ENCODE data around the gene UBR4.
"Not testable (repeated sequence)": the region's sequence is repeated elsewhere in the genome, so short reads cannot be mapped to it uniquely, and the experiment has no call there.

The UBR4 gene

DNA sequence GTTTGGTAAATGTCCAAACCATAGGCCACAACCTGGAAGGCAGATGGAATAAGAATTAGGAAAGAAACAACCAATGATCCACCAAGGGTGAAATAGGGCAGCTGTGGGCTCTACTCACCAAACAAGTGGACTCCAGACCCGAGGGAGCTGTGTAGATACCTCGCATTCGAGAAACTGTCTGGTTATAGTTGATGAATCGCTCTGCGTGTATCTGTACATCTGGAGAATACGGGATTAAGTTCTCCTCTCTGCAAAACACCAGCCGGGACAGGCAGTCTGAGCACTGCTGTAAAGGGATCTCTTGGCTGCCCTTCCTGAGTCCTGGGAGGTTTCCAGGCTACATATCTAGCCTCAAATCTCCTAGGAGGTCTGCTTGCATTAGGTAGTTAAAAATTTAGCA, 9.4 kb upstream of the UBR4 start:
- DNase-seq, result no peak

DNA sequence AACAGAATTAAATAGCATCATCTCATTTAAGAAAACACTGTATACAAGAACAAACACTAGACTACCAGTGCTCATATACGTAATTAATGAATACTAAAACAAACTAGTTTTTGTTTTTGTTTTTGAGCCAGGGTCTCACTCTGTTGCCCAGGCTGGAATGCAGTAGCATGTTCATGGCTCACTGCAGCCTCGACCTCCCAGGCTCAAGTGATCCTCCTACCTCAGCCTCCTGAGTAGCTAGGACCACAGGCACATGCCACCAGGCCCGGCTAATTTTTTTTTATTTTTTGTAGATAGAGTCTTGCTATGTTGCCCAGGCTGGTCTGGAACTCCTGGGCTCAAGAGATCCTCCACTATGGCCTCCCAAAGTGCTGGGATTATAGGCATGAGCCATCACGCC, 6.5 kb upstream of the UBR4 start:
- not testable (repeated sequence) for DNase-seq

DNA sequence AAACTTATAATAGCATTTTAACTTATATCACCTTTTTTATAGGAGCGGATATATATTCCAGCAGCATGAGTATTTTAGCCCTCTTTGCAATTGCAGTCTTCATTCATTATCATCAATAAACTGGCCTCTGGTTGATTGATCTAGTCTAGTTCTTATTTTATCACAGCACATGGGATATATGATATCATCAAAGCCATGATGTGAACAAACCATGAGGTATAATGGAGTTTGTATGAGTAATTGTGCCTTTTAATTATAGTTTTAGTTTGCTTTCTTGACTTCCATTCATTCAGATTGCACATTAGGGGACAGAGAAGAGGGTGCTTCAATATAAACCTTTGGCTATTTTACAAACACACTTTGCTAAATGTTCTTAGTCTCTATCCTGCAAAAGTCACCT, 3.5 kb upstream of the UBR4 start:
- no peak for DNase-seq

DNA sequence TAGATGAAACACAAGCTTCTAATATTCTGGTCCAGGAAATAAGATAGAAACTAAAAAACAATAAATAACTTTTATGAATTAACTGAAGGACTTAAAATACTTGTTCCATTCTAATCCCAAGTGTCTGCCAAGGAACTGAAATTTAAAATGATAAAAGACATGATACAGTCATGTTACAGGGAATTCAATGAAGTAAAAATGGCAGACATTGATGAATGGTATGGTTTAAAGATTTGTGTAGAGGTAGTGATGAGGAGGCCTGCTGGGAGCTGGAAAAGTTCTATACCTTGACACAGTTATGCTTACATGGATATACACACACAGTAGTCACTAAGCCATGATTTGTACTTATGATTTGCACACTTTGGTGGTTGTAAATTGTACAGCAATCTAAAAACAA, 2.1 kb upstream of the UBR4 start:
- no peak for DNase-seq

DNA sequence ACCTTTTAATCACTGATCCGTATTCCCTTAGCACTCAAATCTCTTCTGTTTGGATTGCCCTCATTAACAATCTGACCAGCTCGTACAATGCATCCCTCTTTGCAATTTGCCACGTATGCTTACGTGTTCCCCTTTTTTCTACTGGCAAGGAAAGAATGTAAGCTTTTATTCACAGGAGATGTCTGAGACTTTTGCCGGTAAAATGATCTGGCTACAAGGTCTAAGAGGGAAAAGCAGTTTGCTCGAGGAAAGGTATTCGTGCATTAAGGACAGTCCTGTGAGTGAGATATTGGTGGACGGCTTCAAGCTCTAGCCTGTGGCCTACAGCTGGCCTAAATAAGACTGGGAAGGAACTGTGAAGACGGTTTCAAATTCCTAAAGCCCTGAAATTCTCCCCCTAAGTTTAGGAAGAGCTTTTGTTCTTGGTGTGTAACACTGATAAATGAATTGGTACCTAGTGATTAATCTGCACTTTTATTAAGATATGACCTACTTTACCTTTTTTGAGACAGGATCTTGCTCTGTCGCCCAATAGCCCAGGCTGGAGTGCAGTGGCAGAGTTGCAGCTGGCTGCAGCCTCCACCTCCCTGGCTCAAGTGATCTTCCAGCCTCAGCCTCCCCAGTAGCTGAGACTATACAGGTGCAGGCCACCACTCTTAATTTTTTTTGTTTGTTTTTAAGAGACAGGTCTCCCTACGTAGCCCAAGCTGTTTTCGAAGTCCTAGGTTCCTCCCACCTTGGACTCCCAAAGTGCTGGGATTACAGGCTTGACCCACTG, 895 bp upstream of the UBR4 start:
- DNase-seq, result peak in 1 of 2 experiments; percentile 6

DNA sequence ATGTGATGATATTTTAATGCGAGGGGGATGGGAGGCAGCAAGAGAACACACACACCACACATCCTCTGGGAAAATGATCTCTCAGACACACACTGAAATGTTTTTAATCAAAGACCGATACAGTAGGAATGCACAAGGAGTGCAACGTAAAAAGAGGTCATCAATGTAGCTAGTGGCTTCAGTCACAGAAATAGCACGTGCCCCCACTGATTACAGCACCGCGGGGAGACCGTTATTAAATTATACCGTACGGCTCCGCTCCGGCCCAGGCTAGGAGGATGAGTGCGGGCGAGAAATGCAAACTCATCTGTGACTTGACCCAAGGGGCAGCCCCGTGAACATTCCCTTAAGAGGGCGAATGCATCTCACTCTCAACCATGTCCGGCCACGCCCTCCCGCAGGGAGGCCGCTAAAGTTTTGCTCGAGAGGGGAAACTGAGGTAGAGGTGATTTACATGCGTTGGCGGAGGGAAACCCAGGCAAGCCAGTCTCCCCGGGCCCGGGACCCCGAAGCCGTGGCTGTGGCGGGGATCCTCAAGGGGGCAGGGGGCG, 552 bp downstream of the UBR4 start:
- peak in 1 of 2 experiments; percentile 33 for DNase-seq

DNA sequence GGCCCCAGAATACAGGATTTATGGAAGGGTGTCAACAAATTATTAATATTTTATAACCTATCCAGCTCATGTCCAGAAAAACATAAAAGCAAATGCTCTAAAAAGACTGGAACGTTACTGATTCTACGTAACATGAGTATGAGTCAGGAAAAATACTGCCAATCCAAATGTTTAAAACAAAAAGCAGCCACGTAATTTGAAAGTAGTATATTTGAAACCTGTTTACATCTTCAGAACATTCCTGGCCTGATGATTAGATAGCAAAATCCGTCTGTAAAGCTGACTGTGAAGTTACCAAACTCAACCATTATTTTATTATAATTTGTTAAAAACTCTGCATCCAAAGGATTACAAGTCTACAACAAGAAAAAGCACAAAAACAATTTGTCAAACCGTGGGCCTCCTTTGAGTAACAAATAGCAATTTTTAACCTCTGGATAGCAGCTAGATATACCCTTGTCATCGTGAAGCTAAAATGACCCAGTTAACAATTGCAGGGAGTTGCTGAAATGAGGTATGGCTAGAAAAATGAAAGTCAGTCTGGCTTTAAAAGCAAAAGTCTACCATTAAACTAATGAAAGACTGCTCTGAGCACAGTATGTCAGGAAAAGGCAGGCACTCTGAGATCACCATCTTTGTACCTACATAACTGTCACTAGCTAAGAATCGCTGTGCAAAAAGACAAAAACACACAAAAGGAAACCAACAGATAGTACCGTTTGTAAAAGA, 1.2 kb downstream of the UBR4 start:
- no peak for DNase-seq

DNA sequence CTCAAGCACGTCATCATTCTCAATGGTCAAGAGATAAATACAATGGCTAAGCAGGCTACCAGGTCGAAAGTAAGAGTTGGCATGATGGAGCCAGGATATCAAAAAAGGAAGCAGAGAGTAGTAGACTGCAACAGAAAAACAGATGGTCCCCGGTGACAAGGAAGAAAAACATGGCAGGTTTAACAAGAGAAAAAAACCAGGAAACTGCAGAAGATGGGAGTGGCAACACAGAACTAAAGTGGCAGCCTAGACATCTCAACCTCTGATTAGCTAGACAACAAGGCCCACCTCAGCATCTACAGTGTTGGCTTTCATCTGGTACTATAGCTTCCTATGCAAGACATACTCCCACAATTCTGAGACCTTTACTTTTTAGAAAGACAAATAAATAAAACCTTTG, 3.1 kb downstream of the UBR4 start:
- DNase-seq, result no peak

DNA sequence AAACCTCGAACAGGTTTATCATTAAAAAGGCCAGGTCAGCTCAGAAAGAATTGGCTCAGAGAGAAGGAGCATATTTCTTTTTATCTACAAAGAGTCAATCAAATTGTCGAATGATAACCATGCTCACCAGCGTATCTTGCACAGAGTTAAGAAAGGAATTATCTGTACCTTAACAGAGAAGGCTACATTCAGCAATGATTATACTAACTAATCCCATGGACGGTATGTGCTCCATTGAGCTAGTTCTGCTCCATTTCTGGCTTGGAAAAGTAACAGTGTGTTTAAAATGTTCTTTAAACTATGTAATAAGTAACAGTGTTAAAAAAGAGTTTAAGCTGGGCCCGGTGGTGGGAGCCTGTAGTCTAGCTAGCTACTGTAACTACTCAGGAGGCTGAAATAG, 4.2 kb downstream of the UBR4 start:
- no peak for DNase-seq

DNA sequence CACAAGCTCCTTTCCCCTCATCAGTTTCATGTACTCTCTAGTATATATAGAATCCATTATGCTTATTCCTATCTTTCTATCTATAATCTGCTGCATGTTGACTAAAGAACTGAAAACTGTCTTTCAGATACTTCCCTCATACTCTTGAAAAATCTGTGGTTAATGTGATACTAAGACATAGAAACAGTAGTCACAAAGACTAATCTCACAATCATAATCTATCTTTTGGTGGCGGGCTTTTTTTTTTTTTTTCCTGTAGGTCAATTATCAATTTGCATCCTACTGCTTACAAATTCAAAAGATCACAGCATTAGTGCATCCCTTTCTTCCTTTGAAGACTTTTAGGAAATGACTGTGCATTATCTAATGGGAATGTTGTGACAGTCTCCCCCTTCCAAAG, 4.7 kb downstream of the UBR4 start:
- DNase-seq, result no peak

DNA sequence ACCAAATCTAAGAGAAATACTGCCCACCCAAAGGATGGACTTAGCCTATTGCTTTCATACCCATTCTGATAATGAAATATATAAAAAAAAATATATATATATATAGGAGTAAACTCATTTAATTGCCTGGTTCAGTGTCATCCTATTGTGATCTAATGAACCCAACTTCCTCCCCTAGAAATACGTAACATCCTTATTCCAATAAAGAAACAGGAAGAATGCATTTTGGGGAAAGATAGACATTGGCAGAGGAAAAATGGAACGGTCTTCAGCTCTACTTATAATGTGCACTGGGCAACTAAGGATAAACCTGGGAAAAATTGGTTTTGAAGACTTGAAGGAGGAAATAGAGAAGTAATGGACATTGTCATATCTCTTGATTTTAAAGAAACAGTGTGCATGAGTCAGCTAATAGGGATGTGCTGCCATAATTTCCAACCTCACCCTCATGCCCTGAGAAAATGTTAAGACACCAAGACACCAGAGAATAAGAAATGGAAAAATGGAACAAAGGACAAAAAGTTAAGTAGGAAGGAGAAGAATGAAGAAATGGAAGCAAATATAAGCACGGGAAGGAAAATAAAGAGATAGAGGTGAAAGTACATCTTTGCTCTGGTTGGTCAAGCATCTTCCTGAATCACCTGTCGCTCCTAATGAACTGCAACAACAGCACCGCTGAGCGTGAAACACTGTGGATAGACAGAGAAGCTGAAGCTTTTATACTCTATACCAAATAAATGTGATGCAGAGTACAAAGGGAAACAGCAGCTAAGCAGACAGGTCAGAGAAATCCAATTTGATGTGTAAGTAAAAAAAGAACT, 5.4 kb downstream of the UBR4 start:
- no peak for DNase-seq

DNA sequence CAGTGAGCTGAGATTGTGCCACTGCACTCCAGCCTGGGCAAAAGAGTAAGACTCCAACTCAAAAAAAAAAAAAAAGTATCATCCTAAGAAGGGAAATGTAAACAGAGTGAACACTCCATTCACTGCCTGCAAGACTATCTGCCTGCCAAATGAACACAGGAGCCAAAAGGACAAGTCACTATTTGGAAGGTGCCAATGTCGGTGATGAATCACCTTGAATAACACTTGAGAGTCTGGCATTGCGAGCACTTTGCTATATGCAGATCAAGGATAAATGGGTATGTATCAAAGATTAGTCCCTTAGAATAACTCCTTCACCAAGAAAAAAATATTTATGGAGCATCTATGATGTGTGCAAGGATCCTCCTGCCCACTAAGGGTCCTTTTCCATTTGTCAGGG, 6.6 kb downstream of the UBR4 start:
- no peak for DNase-seq

DNA sequence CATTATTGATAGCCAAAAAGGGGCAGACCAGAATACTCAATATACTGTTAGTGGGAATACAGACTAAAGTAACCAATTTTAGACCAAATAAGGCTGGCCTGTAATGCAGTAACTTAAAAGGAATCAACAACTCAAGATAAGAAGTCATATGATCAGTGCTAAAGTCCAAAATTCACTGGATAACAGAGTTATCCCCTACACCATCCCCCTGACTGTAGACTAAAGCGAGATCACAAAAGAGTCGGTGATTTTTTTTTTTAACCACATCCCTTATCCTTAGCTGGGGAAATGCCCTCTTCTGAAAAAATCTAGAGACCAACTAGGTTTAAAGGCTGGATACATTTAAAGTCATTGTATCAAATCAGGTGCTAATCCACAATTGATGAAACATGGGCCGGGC, 7.7 kb downstream of the UBR4 start:
- no peak for DNase-seq

DNA sequence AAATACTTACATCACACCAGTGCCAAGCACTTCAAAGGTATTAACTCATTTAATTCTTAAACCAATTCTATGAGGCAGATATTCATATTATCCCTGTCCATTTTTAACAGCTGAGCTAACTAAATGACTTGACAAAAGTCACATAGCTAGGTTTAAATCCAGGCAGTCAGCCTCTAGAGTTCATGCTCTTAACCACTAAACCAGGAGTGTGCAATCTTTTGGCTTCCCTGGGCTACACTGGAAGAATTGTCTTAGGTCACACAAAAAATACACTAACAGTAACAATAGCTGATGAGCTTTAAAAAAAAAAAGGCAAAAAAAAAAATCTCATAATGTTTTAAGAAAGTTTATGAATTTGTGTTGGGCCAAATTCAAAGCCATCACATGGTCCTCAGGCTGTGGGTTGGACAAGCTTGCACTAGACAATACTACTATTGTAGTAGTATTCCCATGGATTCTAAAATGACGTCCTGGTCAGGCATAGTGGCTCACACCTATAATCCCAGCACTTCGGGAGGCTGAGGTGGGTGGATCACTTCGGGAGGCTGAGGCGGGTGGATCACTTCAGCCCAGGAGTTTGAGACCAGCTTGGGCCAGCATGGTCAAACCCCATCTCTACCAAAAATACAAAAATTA, 10.0 kb downstream of the UBR4 start:
- DNase-seq, result no peak

DNA sequence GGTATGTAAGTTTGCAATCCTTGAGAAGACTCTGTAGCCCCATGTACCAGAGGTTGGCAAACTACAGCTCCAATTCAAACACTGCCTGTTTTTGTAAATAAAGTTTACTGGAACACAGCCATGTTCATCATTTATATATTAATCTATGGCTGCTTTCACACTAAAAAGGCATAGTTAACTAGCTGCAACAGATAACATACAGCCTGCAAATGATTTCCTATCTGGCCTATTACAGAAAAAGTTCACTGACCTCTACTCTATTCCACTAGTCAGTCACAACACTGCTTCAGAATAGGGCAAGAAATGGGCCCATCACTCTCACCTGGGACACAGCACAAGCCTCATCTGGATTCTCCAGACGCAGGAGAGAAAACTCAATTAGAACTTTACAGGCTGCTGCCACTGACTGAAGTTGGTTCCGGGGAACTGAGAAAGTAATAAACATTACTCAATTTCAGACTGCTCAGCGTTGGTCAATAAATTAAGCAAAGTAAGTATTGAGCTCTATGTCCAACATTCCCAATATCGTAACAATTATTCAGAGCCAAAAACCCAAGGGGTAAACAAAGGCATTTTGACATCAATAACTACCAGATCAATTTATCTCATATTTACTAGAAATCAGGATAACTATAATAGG, 10.6 kb downstream of the UBR4 start:
- no peak for DNase-seq

DNA sequence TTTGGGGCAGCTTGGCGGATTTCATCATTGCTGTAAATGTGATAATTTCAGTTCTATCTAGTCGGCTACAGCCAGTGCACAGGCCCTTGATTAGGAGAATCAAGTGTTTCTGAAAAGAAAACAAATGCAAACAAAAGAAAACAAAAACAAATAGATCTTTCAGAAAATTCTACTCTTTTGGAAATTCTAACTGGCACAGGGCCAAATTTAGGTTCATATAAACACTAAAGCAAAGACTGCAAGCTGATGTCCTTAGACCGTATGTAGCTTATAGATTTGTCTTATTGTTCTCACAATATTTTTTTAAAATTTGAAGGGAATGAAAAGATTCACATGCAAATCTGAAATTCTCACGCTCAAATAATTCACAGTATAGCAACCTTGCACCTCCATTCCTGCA, 11.2 kb downstream of the UBR4 start:
- DNase-seq, result no peak

DNA sequence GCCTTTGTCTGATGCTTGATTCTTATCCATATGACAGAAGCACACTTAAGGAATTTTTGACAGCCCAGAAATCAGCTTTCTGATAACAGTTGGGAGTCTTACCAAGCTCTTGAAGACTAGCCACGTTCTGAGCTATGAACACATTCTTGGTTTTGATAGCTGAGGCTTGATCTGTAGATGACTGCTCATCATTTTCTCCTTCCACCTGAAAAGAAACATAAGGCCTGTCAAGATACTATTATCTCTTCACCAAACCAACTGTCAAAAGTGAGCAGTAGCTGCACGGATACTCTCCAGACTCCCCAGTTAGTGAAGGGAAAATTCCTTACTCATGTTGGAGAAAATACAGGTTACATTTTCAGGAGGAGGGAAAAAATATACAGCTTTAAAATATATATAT, 12.2 kb downstream of the UBR4 start:
- DNase-seq, result no peak

DNA sequence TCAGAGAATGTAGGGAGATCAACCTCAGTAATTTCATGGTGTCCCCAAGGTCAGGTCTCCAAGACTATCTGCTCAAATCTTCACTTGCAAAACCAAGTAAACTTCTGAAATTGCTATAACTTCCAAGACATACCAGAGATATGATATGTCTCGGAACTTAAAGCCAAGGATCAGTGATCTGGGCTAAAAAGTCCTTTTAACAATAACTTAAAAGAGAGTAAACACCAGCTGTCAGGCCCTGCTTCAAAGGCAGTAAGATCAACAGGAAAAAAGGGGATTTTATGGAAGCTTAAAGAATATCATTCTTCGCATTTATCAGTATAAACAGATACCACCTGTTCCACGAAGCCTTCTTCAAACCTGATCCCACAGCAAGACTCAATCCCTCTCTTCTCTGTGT, 13.7 kb downstream of the UBR4 start:
- no peak for DNase-seq

DNA sequence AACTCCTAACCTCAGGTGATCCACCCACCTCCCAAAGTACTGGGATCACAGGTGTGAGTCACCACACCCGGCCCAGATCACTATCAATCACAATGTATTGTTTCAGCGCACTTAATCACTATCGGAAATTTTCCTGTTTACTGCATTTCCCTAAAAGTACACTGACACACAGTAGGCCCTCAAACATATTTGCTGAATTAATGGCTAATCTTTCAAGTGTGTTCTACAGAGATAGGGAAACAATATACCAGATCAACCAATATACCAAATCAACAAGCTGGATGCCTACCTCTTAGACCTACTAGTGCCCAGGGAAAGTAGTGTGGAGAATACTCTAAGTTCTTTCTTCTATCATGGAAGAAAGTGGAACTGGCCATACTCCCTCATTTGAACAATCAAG, 17.1 kb downstream of the UBR4 start:
- DNase-seq, result no peak

DNA sequence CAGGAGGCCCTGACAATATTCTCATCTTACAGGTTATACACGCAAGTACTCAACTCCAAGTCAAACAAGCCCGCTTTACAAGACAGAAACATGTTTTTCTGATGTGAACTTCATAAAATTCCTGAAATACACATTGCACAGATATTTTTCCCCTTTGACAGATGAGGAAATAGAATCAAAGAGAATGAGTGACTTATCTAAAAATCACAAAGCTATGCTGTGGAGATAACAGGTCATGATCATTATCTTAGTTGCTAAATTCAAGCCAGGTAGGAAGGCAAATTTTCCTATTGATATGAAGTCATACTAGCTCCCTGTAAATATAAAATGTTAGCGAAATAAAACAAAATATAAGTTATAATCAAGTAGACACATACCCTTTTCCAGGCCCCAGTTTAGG, 18.3 kb downstream of the UBR4 start:
- no peak for DNase-seq

DNA sequence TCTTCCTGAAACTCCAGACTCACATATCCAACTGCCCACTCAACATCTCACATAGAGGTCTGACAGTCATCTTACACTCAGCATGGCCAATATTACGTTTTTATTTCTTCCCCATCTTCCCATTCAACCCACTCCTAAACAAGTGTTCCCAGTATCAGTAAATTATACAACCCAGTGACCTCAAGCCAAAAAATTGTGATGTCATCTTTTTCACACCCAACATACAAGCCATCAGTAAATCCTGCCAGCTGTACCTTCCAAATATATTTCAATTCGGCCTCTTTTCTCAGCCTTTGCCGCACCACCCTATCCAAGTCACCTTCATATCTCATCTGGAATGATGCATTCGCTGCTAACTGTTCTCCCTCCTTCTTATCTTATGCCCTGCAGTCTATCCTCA, 19.6 kb downstream of the UBR4 start:
- DNase-seq, result no peak

DNA sequence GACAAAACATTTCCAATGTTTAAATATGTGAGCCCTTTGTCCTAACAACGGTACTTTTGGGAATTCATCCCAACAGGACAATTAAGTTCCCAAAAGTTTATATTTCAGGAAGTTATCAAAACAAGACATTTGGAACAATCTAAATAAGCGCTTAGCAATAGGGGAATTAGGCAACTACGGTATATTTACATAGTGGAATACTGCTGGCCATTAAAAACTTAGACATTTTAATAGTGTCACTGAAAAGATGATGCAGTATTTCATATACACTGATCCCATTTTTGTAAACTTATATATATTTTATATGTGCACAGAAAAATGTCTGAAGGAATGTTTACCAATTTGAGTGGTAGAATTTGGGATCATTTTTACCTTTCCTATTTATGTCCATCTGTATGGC, 20.8 kb downstream of the UBR4 start:
- DNase-seq, result no peak

DNA sequence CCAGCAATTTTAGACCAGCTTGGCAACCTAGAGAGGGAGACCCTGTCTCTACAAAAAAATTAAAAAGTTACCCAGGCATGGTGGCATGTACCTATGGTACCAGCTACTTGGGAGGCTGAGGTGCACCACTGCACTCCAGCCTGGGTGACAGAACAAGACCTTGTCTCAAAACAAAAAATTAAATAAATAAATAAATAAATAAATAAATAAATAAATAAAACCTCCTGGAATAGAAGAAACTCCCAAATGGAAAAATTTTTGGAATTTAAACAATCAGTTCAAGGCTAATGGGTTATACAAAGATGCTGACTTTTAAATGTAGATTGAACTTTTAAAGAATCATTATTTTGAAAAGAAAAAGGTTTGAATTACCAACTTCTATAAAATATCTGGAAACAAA, 22.2 kb downstream of the UBR4 start:
- no peak for DNase-seq

All from NCI-H526 (cell line).